HepG2 (cell line): ENCODE data around the gene UBTD1. TPM values are rescaled to one million over a fixed set of nuclear protein-coding genes. Genes with fewer than 3 reads are reported as not detected.
A peak's percentile ranks its signal among the peaks of the same experiment; 100 is the strongest.

Experiments used
- FOSL2 ChIP-seq: sonication (generic); formaldehyde crosslinking; IDR thresholded peaks from 2 replicates; pipeline ENCODE4 v1.4.0; 2020; ENCODE audit warnings: missing genetic modification reagents
- GATAD1 ChIP-seq: IDR thresholded peaks from 2 replicates; pipeline ENCODE4 v1.6.1; 2016; ENCODE audit warnings: missing genetic modification reagents, missing compliant biosample characterization
- MEIS1 ChIP-seq: sonication (generic); formaldehyde crosslinking; IDR thresholded peaks from 2 replicates; pipeline ENCODE4 v1.9.0; 2021; ENCODE audit warnings: mild to moderate bottlenecking, missing genetic modification reagents, moderate library complexity, borderline replicate concordance
- MIER2 ChIP-seq: IDR thresholded peaks from 2 replicates; pipeline ENCODE4 v1.6.1; 2016; ENCODE audit warnings: missing biosample characterization, missing genetic modification reagents
- RBM39 ChIP-seq: fragments of 200-400 bp; formaldehyde crosslinking; IDR thresholded peaks from one replicate; pipeline ENCODE4 v1.6.1; 2018; ENCODE audit warnings: antibody characterized with exemption, mild to moderate bottlenecking, low read depth, low read length; ENCODE audit not compliant: poor library complexity, severe bottlenecking
- ZFX ChIP-seq: sonication (generic); formaldehyde crosslinking; IDR thresholded peaks from 2 replicates; pipeline ENCODE4 v1.4.0; 2020; ENCODE audit warnings: mild to moderate bottlenecking, low read depth, missing genetic modification reagents, moderate library complexity
- ZNF605 ChIP-seq: sonication (generic); formaldehyde crosslinking; IDR thresholded peaks from 2 replicates; pipeline ENCODE4 v1.8.0; 2022; ENCODE audit warnings: mild to moderate bottlenecking, missing genetic modification reagents
- ZSCAN21 ChIP-seq: sonication (generic); formaldehyde crosslinking; IDR thresholded peaks from 2 replicates; pipeline ENCODE4 v1.8.0; 2022; ENCODE audit warnings: mild to moderate bottlenecking, missing genetic modification reagents, moderate library complexity, borderline replicate concordance
- polyA plus RNA-seq, 8 experiments: library from polyadenylated mRNA; depleted of rRNA in 3 of 8; stranded (reverse) in 7 of 8; unstranded in 1 of 8; fragments of >200 nt; fragmentation: Illumina TruSeq in 4 of 8; extraction: Trizol in 4 of 8; gene quantifications; 2 replicates each; pipeline versions ENCODE4 v1.2.1 to v1.2.3, GENCODE V29; 2011 to 2016; ENCODE audit warnings: low read depth in 4 of 8, missing spikeins in 1 of 8, mixed read lengths in 1 of 8; ENCODE audit not compliant: insufficient read depth in 1 of 8
- total RNA-seq, 5 experiments: library from RNA; depleted of rRNA; stranded (reverse); fragments of >200 nt; fragmentation: Illumina TruSeq; extraction: Trizol; gene quantifications; 2 replicates each; pipeline ENCODE4 v1.2.3, GENCODE V29; 2016; ENCODE audit warnings: low read depth in 1 of 5
- TF ChIP-seq, protein P1 (sequence below), 2 experiments: sonication (generic) in 1 of 2; formaldehyde crosslinking in 1 of 2; IDR thresholded peaks; 2 replicates each; pipeline versions ENCODE4 v1.5.1 to v1.6.1; 2011 to 2020; ENCODE audit warnings: borderline replicate concordance in 1 of 2, low read depth in 1 of 2, low read length in 1 of 2, mild to moderate bottlenecking in 1 of 2, missing genetic modification reagents in 1 of 2, moderate library complexity in 1 of 2
- TF ChIP-seq, protein P2 (sequence below): sonication (generic); formaldehyde crosslinking; conservative IDR thresholded peaks from 2 replicates; pipeline ENCODE4 v1.4.0; 2020; ENCODE audit warnings: mild to moderate bottlenecking, missing genetic modification reagents, moderate library complexity
- TF ChIP-seq, protein P3 (sequence below): sonication (generic); formaldehyde crosslinking; IDR thresholded peaks from 2 replicates; pipeline ENCODE4 v1.9.0; 2022; ENCODE audit warnings: missing genetic modification reagents, mild to moderate bottlenecking, borderline replicate concordance
- TF ChIP-seq, protein P4 (sequence below), 2 experiments: sonication (generic) in 1 of 2; formaldehyde crosslinking in 1 of 2; IDR thresholded peaks; 2 replicates each; pipeline versions ENCODE4 v1.4.0 to v1.6.1; 2016 to 2020; ENCODE audit warnings: borderline replicate concordance in 1 of 2, low read depth in 1 of 2, mild to moderate bottlenecking in 1 of 2, missing genetic modification reagents in 1 of 2
- TF ChIP-seq, protein P5 (sequence below): sonication (generic); IDR thresholded peaks from 2 replicates; pipeline ENCODE4 v1.6.1; 2016; ENCODE audit warnings: low read depth, borderline replicate concordance

Gene UBTD1
- total and polyA plus RNA-seq, 2 of the 13 experiments (the other 11 are each of a cell fraction or from before 2014, with no cell fraction given) = 7.9 to 10.0 TPM

DNA sequence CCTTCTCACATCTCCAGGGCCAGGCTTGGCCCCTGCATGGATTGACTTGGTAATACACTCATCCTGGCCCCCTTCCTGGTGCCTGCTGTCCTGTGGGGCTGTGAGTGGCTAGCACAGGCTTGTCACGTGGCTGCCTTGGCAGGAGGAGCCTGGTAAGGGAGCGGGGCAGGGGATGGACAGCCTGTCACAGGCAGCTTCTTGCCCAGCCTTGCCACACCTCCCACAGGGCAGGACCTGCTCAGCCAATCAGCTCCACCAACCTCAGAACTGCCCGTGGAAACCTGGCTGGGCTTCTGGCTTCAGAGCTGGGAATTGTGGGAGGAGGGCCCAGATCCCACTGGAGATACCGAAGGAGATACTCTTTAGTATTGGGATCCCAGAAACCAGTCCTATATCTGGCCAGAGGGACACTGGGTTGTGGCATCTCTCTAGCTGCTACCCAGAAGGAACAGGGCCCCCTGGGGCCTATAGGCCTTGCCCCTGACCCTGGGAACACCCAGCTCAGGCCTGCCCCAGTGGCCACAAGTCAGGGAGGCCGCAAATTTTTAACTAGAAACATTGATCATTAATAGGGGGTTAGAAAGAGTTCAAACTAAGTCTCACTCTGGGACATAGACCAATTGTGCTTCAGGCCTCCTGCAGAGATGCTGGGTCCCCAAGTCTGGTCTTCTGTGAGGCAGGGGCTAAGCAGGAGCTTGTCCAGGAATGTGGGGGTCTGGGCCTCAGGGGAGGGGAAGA lies 85.5 kb downstream of the UBTD1 start, which contains the start of gene HOGA1 (continued):
- TF ChIP-seq ZSCAN21 = no peak
- TF ChIP-seq, protein P1, sequence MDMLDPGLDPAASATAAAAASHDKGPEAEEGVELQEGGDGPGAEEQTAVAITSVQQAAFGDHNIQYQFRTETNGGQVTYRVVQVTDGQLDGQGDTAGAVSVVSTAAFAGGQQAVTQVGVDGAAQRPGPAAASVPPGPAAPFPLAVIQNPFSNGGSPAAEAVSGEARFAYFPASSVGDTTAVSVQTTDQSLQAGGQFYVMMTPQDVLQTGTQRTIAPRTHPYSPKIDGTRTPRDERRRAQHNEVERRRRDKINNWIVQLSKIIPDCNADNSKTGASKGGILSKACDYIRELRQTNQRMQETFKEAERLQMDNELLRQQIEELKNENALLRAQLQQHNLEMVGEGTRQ (IDR thresholded peaks at IDR 0.05; ENCODE audit: low read depth, low read length) = peak; percentile 86
- TF ChIP-seq, protein P1 (CRISPR knock-in tag; IDR thresholded peaks at IDR 0.05; ENCODE audit: borderline replicate concordance) = peak; percentile 92; the same call in 1 of the 2 replicates
- peak; percentile 42; the same call in 1 of the 2 replicates for TF ChIP-seq MEIS1
- TF ChIP-seq, protein P2, sequence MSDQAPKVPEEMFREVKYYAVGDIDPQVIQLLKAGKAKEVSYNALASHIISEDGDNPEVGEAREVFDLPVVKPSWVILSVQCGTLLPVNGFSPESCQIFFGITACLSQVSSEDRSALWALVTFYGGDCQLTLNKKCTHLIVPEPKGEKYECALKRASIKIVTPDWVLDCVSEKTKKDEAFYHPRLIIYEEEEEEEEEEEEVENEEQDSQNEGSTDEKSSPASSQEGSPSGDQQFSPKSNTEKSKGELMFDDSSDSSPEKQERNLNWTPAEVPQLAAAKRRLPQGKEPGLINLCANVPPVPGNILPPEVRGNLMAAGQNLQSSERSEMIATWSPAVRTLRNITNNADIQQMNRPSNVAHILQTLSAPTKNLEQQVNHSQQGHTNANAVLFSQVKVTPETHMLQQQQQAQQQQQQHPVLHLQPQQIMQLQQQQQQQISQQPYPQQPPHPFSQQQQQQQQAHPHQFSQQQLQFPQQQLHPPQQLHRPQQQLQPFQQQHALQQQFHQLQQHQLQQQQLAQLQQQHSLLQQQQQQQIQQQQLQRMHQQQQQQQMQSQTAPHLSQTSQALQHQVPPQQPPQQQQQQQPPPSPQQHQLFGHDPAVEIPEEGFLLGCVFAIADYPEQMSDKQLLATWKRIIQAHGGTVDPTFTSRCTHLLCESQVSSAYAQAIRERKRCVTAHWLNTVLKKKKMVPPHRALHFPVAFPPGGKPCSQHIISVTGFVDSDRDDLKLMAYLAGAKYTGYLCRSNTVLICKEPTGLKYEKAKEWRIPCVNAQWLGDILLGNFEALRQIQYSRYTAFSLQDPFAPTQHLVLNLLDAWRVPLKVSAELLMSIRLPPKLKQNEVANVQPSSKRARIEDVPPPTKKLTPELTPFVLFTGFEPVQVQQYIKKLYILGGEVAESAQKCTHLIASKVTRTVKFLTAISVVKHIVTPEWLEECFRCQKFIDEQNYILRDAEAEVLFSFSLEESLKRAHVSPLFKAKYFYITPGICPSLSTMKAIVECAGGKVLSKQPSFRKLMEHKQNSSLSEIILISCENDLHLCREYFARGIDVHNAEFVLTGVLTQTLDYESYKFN = peak; percentile 41; the same call in 1 of the 2 replicates
- TF ChIP-seq ZFX (CRISPR knock-in tag) = peak; percentile 89
- TF ChIP-seq, protein P3, sequence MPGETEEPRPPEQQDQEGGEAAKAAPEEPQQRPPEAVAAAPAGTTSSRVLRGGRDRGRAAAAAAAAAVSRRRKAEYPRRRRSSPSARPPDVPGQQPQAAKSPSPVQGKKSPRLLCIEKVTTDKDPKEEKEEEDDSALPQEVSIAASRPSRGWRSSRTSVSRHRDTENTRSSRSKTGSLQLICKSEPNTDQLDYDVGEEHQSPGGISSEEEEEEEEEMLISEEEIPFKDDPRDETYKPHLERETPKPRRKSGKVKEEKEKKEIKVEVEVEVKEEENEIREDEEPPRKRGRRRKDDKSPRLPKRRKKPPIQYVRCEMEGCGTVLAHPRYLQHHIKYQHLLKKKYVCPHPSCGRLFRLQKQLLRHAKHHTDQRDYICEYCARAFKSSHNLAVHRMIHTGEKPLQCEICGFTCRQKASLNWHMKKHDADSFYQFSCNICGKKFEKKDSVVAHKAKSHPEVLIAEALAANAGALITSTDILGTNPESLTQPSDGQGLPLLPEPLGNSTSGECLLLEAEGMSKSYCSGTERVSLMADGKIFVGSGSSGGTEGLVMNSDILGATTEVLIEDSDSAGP = 0 out of 2 replicates have a peak, but pooled peaks have one; percentile 7
- peak; percentile 74 for TF ChIP-seq ZNF605 (CRISPR knock-in tag)
- TF ChIP-seq FOSL2 = peak; percentile 39; the same call in 1 of the 2 replicates
- TF ChIP-seq, protein P4, sequence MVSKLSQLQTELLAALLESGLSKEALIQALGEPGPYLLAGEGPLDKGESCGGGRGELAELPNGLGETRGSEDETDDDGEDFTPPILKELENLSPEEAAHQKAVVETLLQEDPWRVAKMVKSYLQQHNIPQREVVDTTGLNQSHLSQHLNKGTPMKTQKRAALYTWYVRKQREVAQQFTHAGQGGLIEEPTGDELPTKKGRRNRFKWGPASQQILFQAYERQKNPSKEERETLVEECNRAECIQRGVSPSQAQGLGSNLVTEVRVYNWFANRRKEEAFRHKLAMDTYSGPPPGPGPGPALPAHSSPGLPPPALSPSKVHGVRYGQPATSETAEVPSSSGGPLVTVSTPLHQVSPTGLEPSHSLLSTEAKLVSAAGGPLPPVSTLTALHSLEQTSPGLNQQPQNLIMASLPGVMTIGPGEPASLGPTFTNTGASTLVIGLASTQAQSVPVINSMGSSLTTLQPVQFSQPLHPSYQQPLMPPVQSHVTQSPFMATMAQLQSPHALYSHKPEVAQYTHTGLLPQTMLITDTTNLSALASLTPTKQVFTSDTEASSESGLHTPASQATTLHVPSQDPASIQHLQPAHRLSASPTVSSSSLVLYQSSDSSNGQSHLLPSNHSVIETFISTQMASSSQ (IDR thresholded peaks at IDR 0.05; ENCODE audit: low read depth) = no peak; the same call in 1 of the 2 replicates
- TF ChIP-seq, protein P4 (CRISPR knock-in tag; IDR thresholded peaks at IDR 0.05; ENCODE audit: borderline replicate concordance) = peak; percentile 32; the same call in 1 of the 2 replicates
- TF ChIP-seq GATAD1 (CRISPR knock-in tag) = peak; percentile 58; the same call in 1 of the 2 replicates
- TF ChIP-seq, protein P5, sequence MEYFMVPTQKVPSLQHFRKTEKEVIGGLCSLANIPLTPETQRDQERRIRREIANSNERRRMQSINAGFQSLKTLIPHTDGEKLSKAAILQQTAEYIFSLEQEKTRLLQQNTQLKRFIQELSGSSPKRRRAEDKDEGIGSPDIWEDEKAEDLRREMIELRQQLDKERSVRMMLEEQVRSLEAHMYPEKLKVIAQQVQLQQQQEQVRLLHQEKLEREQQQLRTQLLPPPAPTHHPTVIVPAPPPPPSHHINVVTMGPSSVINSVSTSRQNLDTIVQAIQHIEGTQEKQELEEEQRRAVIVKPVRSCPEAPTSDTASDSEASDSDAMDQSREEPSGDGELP = peak; percentile 45; the same call in 1 of the 2 replicates
- peak; percentile 47 for TF ChIP-seq RBM39
- 0 out of 2 replicates have a peak, but pooled peaks have one; percentile 15 for TF ChIP-seq MIER2 (CRISPR knock-in tag)
